HG02678 (cell line): ENCODE measurements around the gene TLK1.
"Not testable (repeated sequence)": the region's sequence is repeated elsewhere in the genome, so short reads cannot be mapped to it uniquely, and the experiment has no call there.

Experiments used
- ATAC-seq: cut with Tn5 transposase; IDR thresholded peaks from one replicate; pipeline ENCODE4 v1.9.1; 2021; ENCODE audit warnings: mild to moderate bottlenecking, moderate library complexity; ENCODE audit not compliant: unreplicated experiment

The TLK1 gene

GRCh38 chr2:171146633-171147032, 14.1 kb downstream of the TLK1 start:
- ATAC-seq, result no peak

DNA sequence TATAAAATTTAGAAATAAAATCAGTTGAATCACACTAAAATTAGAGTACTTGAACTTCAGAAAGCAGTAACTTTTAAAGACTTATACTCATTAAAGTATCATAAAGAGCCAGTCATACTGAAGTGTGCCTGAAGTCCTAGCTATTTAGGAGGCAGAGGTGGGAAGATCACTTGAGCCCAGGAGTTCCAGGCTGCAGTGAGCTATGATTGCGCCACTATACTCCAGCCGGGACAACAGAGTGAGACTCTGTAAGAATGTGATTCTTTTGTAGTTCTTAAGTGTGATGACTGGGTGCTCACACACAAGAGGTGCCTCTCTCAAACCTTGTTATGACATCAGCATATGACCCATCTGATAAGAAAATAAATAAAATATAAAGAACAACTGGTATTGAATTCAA, 14.6 kb downstream of the TLK1 start:
- no peak for ATAC-seq

DNA sequence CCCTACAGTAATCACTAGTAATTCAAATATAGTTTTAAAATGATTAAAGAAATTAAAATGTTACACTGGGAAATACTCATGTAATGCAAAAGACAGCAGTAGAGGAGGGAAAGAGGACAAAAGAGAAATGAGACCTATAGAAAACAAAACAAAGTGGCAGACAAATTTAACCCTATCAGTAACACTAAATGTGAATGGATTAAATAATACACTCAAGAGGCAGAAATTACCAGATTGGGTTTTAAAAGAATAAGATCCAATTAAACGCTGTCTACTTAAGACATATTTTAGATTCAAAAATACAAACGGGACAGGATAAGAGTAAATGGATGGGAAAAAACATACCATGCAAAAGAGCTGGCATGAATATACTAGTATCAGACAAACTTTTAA, 17.0 kb downstream of the TLK1 start:
- no peak for ATAC-seq

DNA sequence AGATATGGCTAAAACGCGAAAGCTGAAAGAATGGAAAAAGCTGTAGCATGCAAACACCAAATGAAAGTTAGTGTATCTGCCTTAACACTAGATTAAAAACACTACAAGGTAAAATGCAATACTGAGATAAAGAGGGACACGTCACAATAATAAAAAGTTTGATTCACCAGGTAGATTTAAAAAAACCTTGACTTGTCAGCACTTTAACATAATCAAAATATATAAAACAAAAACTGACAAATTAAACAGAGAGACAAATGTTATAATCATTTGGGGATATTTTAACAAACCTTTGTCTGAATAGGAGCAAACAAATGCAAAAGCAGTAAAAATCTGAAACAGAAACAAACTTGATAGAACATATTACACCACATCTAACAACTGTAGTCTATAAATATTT, 18.3 kb downstream of the TLK1 start:
- no peak for ATAC-seq

GRCh38 chr2:171141320-171141719, 19.4 kb downstream of the TLK1 start:
- ATAC-seq, result no peak

GRCh38 chr2:171139860-171140259, 20.8 kb downstream of the TLK1 start:
- ATAC-seq, result no peak

DNA sequence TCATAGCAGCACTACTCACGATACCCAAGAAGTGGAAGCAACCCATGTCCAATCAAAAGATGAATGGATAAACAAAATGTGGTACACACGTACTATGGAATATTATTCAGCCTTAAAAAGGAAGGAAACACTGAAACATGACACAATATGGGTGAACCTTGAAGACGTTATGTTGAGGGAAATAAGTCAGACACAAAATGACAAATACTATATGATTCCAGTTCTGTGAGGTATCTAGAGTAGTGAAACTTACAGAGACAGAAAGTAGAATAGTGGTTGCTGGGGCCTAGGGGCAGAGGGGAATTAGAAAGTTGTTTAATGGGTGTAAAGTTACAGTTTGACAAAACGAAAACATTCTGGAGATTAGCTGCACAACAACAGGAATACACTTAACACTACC, 24.7 kb downstream of the TLK1 start:
- ATAC-seq, result peak; percentile 91

- ATAC-seq, result no peak
Observed at GRCh38 chr2:171134624-171135230, 26.0 kb downstream of the TLK1 start.

DNA sequence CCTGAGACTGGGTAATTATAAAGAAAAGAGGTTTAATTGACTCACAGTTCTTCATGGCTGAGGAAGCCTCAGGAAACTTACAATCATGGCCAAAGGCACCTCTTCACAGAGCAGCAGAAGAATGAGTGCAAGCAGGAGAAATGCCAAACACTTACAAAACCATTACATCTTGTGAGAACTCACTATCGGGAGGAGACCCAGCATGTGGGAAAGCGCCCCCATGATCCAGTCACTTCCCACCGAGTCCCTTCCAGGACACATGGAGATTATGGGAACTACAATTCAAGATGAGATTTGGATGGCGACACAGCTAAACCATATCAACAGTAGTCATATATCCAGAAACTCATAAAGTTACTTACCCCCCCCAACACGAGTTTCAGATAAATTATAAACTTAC, 28.6 kb downstream of the TLK1 start:
- ATAC-seq, result no peak

DNA sequence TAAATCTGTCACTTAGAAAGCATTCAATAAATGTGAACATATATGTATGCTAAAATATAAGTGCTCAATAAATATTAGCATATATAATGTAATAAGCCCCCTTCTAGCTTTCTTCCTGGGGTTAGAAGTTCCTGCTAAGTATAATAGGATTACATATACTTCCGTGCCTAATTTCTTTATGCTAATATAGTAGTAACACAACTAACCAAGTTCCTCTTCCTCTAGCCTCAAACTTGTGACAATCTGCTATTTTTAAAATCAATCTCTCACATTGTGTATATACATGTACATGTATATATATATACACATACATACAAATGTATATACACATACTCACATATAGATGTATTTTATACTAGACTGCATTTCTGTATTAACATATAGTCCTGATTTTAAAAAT, 32.2 kb downstream of the TLK1 start:
- ATAC-seq, result no peak

GRCh38 chr2:171124541-171124940, 36.2 kb downstream of the TLK1 start:
- ATAC-seq, result no peak

GRCh38 chr2:171109571-171109970, 51.1 kb downstream of the TLK1 start:
- no peak for ATAC-seq

DNA sequence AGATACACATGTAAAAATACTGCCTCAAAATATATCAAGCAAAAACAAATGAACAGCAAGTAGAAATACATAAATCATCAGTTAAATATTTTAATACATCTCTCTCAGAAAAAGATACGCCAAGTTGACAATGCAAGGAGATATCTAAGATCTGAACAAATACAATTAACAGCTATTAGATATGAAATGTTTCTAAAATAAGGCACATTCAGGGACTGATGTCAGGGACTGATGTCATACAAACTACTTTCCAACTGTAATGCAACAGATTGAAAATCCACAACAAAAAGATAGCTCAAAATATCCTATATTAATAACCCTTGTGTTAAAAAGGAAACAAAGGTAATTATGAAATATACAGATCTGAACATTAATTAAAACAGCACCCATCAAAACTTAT, 51.7 kb downstream of the TLK1 start:
- no peak for ATAC-seq

DNA sequence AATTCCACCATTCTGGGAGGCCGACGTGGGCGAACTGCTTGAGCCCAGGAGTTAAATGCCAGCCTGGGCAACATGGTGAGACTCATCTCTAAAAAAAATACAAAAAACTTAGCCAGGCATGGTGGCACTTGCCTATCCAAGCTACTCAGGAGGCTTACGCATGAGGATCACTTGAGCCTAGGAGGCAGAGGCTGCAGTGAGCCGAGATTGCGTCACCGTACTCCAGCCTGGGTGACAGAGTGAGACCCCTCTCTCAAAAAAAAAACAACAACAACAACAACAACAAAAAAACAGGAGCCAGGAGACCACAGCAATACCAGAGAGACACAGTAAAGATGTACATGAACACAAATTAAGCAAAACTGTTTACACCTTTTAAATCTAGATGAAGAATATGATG, 52.9 kb downstream of the TLK1 start:
- ATAC-seq, result no peak

GRCh38 chr2:171104379-171104778, 56.3 kb downstream of the TLK1 start:
- no peak for ATAC-seq

- ATAC-seq, result no peak
Observed at GRCh38 chr2:171102802-171103201, 57.9 kb downstream of the TLK1 start.

DNA sequence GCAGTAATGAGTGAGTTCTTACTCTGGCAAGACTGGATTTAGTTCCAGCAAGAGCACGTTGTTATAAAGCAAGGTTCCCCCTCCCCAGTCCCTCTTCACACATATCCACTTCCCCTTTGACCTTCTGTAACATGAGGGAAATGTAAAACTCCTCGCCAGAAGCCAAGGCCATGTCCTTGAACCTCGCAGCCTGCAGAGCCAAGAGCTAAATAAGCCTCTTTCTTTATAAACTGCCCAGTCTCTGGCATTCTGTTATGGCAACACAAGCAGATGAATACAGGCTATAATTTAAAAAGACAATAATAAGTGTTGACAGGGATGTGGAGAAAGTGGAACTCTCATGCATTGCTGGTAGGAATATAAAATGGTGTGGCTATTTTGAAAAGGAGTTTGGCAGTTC, 60.3 kb downstream of the TLK1 start:
- no peak for ATAC-seq

GRCh38 chr2:171098607-171099006, 62.1 kb downstream of the TLK1 start:
- ATAC-seq, result no peak

- ATAC-seq, result no peak
Observed at GRCh38 chr2:171095014-171095582, 65.6 kb downstream of the TLK1 start.

- ATAC-seq, result not testable (repeated sequence)
Observed at GRCh38 chr2:171091517-171091916, 69.2 kb downstream of the TLK1 start.

GRCh38 chr2:171089489-171089888, 71.2 kb downstream of the TLK1 start:
- no peak for ATAC-seq

DNA sequence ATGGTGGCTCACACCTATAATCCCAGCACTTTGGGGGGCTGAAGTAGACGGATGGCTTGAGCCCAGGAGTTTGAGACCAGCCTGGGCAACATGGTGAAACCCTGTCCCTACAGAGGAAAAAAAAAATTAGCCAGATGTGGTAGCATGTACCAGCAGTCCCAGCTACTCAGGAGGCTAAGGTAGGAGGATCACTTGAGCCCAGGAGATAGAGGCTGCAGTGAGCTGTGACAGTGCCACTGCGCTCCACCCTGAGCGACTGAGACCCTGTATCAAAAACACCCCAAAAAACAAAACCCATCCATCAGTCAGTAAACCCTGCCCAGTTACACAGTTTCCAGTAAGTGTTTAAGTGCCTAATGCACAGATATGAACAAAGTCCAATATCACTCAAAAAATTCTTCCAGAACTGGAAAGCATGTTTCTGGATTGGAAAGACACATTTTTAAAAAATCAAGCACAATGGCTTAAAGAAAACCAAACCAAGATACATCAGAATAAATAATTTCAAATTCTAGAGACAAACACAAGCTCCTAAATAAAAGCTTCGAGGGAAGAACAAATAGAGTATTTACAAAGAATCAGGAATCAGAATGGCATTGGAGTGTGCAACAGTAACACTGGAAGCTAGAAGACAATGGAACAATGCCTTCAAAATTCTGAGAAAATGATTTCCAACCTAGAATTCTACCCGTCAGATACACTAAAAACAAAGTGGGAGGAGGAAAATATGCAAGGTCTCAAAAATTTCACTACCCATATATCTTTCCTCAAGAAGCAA, 72.4 kb downstream of the TLK1 start:
- ATAC-seq, result no peak
